Lower lobe of right lung (tissue), 2 donors: ENCODE results near the gene FBXO2. TPM values are rescaled to one million over a fixed set of nuclear protein-coding genes. Genes with fewer than 3 reads are reported as not detected.

Experiments used
- ATAC-seq, 2 donors: fragments of 200-7000 bp; cut with Tn5 transposase; one replicate each; pipeline ENCODE4 v1.9.1; 2020 to 2022; ENCODE audit warnings: mild to moderate bottlenecking in 2 of 2, moderate library complexity in 2 of 2
- DNase-seq: peaks from one replicate; pipeline ENCODE4 v3.0.0-alpha.2; 2020
- H3K27ac ChIP-seq: fragments of 200-600 bp; one replicate; pipeline ENCODE4 v1.8.0; 2022
- H3K27me3 ChIP-seq: fragments of 200-600 bp; one replicate; pipeline ENCODE4 v1.8.0; 2022; ENCODE audit warnings: low read depth
- H3K36me3 ChIP-seq: fragments of 200-600 bp; one replicate; pipeline ENCODE4 v1.8.0; 2022; ENCODE audit warnings: mild to moderate bottlenecking
- H3K4me1 ChIP-seq: fragments of 200-600 bp; one replicate; pipeline ENCODE4 v1.8.0; 2022
- H3K4me3 ChIP-seq: fragments of 200-600 bp; one replicate; pipeline ENCODE4 v1.8.0; 2022; ENCODE audit warnings: mild to moderate bottlenecking
- H3K9me3 ChIP-seq: fragments of 200-600 bp; one replicate; pipeline ENCODE4 v1.8.0; 2022
- CTCF ChIP-seq: fragments of 200-600 bp; IDR thresholded peaks from one replicate; pipeline ENCODE4 v1.8.0; 2022; ENCODE audit warnings: antibody characterized with exemption, mild to moderate bottlenecking
- intact Hi-C: fragments of 100-400 bp; cut with DNase I; formaldehyde crosslinking; loops from one replicate; pipeline ENCODE4 v1.11.0; 2022
- total RNA-seq: library from RNA; stranded (reverse); fragmentation: NEBNext Ultra II Directional; extraction: Animal tissue kit (Norgen Biotek cat#: 25700); gene quantifications from one replicate; pipeline ENCODE4 v1.2.1, GENCODE V29; 2021
- donor health status: DM: no; HTN: yes; CAD: no; lungs with severe emphysema.

FBXO2 gene
- total RNA-seq, 1 donor from 2014 or later = 13.4 TPM

DNA sequence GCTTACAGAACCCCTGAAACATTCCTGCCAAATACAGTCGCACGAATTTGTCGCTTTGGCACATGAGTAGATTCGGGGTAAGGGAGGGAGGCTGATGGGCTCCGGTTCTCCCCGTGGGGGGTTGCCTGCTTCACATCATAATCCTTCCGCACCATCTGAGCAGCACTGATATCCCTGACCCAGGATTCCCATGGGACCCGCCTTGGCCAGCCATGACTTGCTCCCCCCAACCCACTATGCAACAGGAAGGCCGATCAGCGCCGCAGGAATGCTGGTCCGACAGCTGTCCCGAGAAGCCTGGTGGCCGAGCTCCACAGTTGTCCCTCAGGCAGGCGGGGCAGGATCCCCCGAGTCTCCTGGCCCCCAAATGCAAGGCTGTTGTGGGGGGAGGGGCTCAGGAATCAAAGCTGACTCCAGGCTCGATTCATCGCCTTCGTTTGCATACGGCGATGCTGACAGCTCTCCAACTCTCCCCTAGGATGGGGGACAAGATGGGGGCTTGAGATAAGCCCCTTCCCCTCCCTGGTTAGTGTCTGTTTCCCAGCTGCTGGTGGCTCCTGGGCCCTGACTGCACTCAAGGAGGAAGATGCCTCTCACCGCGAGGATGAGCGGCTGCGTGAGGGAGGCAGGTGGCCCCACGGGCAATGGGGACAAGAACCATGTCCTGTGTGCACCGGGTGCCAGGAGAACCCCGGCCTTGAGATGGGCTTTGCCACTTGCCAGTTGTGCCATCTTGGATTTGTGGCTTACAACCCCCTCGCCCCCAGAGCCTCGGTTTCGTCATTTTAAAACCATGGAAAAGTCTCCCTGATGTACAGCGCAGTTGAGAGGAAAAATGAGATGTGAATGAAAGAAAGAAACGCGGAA lies 46.6 kb upstream of the FBXO2 start:
- Histone ChIP-seq H3K4me3 (no peak overlapping the region), H3K4me1 (no peaks in the 10 kb centered on the region), H3K9me3 (no peaks in the 10 kb centered on the region), H3K36me3 (no peaks in the 10 kb centered on the region), H3K27ac (no peak overlapping the region), H3K27me3 (peaks cover 32% of the 10 kb centered on the region)
- TF ChIP-seq CTCF = no peak
- DNase-seq (no peak), ATAC-seq (no peak)
- intact Hi-C loops = no loop called here

DNA sequence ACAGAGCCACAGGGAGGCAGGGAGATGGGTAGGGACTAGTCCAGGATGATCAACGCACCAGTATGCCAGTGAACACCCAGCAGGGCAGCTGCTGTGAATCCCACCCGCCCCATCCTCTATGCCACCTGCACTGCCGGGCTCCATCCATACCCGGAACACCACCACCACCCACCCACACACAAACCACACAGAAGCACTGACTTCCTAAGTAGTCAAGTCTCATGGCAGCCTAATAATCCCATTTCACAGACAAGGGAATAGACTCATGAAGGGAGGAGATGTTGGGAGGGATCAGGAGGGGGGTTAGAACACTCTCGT lies 43.6 kb upstream of the FBXO2 start:
- no peak for ATAC-seq
- no peak for DNase-seq
- no peaks in the 10 kb centered on the region for H3K36me3 ChIP-seq
- TF ChIP-seq CTCF = no peak
- H3K27ac ChIP-seq = no peak overlapping the region
- H3K4me1 ChIP-seq = no peaks in the 10 kb centered on the region
- no peaks in the 10 kb centered on the region for H3K9me3 ChIP-seq
- H3K27me3 ChIP-seq = peaks cover 43% of the 10 kb centered on the region
- H3K4me3 ChIP-seq = no peak overlapping the region
- intact Hi-C loops = no loop called here

DNA sequence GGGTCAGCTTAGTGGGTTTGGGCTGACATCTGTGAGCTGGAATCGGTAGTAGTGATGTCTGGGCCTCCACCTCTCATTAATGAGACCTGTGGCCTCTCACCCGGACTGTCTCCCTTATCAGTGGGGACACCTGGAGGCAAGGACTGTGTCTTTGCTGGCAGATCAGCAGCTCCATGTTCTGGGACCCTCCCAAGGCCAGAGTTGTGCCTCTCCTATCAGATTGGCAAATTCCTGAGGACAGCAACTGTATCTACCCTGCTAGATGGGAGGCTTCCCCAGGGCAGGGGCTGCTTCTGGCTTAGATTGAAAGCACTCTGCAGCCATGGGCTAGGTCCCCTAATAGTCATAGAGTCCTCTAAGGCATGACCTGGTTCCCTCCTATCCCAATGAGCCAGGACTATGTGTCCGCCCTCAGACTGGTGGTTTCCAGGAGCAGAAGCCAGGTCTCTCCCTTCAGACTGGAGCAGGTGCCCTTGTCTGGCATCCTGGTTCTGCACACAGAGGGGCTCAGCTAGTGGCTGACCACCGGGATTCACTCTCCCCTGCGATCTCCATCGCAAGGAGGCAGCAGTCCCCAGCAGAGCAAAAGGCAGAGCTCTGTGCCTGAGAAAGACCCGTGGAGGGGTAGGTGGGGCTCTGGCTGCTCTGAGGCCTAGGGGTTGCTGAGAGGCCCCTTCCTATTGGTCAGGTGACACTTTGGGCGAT lies 43.1 kb upstream of the FBXO2 start:
- no peak for TF ChIP-seq CTCF
- intact Hi-C loops = no loop called here

GRCh38 chr1:11695861-11696260 lies 41.6 kb upstream of the FBXO2 start:
- no peaks in the 10 kb centered on the region for H3K36me3 ChIP-seq
- intact Hi-C loops = no loop called here
- no peak overlapping the region for H3K4me3 ChIP-seq
- TF ChIP-seq CTCF = no peak
- peaks cover 5% of the 10 kb centered on the region for H3K4me1 ChIP-seq
- no peak overlapping the region for H3K27ac ChIP-seq
- peaks cover 54% of the 10 kb centered on the region for H3K27me3 ChIP-seq
- DNase-seq (no peak), ATAC-seq (no peak)
- no peaks in the 10 kb centered on the region for H3K9me3 ChIP-seq

More for the DNA sequence above, 43.1 kb upstream of the FBXO2 start:
- ATAC-seq = no peak
- no peak for DNase-seq
- no peak overlapping the region for H3K27ac ChIP-seq
- no peaks in the 10 kb centered on the region for H3K36me3 ChIP-seq
- H3K4me3 ChIP-seq = no peak overlapping the region
- peaks cover 48% of the 10 kb centered on the region for H3K27me3 ChIP-seq
- H3K4me1 ChIP-seq = no peaks in the 10 kb centered on the region
- no peaks in the 10 kb centered on the region for H3K9me3 ChIP-seq

- TF ChIP-seq CTCF = no peak
- Histone ChIP-seq H3K27me3 (peaks cover 62% of the 10 kb centered on the region), H3K27ac (no peak overlapping the region), H3K4me1 (peaks cover 11% of the 10 kb centered on the region), H3K36me3 (no peaks in the 10 kb centered on the region), H3K4me3 (no peak overlapping the region), H3K9me3 (no peaks in the 10 kb centered on the region)
- DNase-seq (no peak), ATAC-seq (no peak)
- intact Hi-C loops = no loop called here
Observed at GRCh38 chr1:11693917-11694316, 39.7 kb upstream of the FBXO2 start.
